Astrocyte (in vitro differentiated cells and primary cell): ENCODE results near the gene CTNNA3. TPM values are rescaled to one million over a fixed set of nuclear protein-coding genes. Genes with fewer than 3 reads are reported as not detected.

Experiments used
- DNase-seq: peaks from one replicate; pipeline ENCODE4 v3.0.0-alpha.2; 2010; ENCODE audit warnings: low read depth
- FAIRE-seq: peaks from 2 replicates; lab custom pipeline; 2011; peaks lifted over from hg19 to GRCh38; lab: Jason Lieb, UNC
- H2AFZ ChIP-seq: 2 replicates; pipeline ENCODE4 v1.6.0; 2012; ENCODE audit warnings: low read depth, low read length, inconsistent platforms
- H3K27ac ChIP-seq: 2 replicates; pipeline ENCODE4 v1.5.1; 2011; ENCODE audit warnings: low read depth, low read length, inconsistent platforms
- H3K27me3 ChIP-seq: 2 replicates; pipeline ENCODE4 v1.6.0; 2011; ENCODE audit warnings: low read length, inconsistent platforms; ENCODE audit not compliant: insufficient read depth
- H3K36me3 ChIP-seq: 2 replicates; pipeline ENCODE4 v1.5.1; 2011; ENCODE audit warnings: low read length, inconsistent platforms; ENCODE audit not compliant: insufficient read depth
- H3K4me1 ChIP-seq: 2 replicates; pipeline ENCODE4 v1.5.1; 2011; ENCODE audit warnings: low read length, inconsistent platforms; ENCODE audit not compliant: insufficient read depth
- H3K4me2 ChIP-seq: 2 replicates; pipeline ENCODE4 v1.6.0; 2012; ENCODE audit warnings: low read length, inconsistent platforms
- H3K4me3 ChIP-seq: 2 replicates; pipeline ENCODE4 v1.5.1; 2011; ENCODE audit warnings: low read depth, mild to moderate bottlenecking, low read length, inconsistent platforms; ENCODE audit not compliant: insufficient read depth
- H3K79me2 ChIP-seq: 2 replicates; pipeline ENCODE4 v1.6.0; 2012; ENCODE audit warnings: mild to moderate bottlenecking, low read length, inconsistent platforms; ENCODE audit not compliant: insufficient read depth
- H3K9ac ChIP-seq: 2 replicates; pipeline ENCODE4 v1.6.0; 2012; ENCODE audit warnings: mild to moderate bottlenecking, low read length, inconsistent platforms
- H3K9me3 ChIP-seq: 2 replicates; pipeline ENCODE4 v1.5.1; 2012; ENCODE audit warnings: low read depth, mild to moderate bottlenecking, low read length, inconsistent platforms; ENCODE audit not compliant: insufficient read depth
- H4K20me1 ChIP-seq: 2 replicates; pipeline ENCODE4 v1.6.0; 2012; ENCODE audit warnings: low read length, inconsistent platforms; ENCODE audit not compliant: insufficient read depth
- H3K27ac Mint-ChIP-seq: one replicate; pipeline ENCODE4 v1.8.0; 2021; ENCODE audit warnings: mild to moderate bottlenecking, mixed read lengths; ENCODE audit not compliant: unreplicated experiment
- H3K27me3 Mint-ChIP-seq: one replicate; pipeline ENCODE4 v1.8.0; 2021; ENCODE audit warnings: low read depth, mixed read lengths; ENCODE audit not compliant: unreplicated experiment
- H3K36me3 Mint-ChIP-seq: one replicate; pipeline ENCODE4 v1.8.0; 2021; ENCODE audit warnings: low read depth, mixed read lengths; ENCODE audit not compliant: unreplicated experiment
- H3K4me1 Mint-ChIP-seq: one replicate; pipeline ENCODE4 v1.8.0; 2021; ENCODE audit warnings: low read depth, mixed read lengths; ENCODE audit not compliant: unreplicated experiment
- H3K4me3 Mint-ChIP-seq: one replicate; pipeline ENCODE4 v1.8.0; 2021; ENCODE audit warnings: mild to moderate bottlenecking, moderate library complexity, mixed read lengths; ENCODE audit not compliant: unreplicated experiment
- H3K9me3 Mint-ChIP-seq: one replicate; pipeline ENCODE4 v1.8.0; 2021; ENCODE audit warnings: mild to moderate bottlenecking, mixed read lengths; ENCODE audit not compliant: unreplicated experiment
- EZH2 ChIP-seq: IDR thresholded peaks from 2 replicates; pipeline ENCODE4 v1.6.1; 2012; ENCODE audit warnings: mild to moderate bottlenecking, low read length, inconsistent platforms; ENCODE audit not compliant: insufficient read depth
- total RNA-seq: library from RNA; stranded (reverse); gene quantifications from 2 replicates; pipeline ENCODE4 v1.2.1, GENCODE V29; 2021
- TF ChIP-seq, protein P1 (sequence below): IDR thresholded peaks from 2 replicates; pipeline ENCODE4 v1.5.1; 2011; ENCODE audit warnings: low read depth, mild to moderate bottlenecking, inconsistent platforms, low read length, moderate library complexity; ENCODE audit not compliant: insufficient read depth

Gene CTNNA3
- total RNA-seq, 1 donor from 2014 or later = 0.73 TPM

DNA sequence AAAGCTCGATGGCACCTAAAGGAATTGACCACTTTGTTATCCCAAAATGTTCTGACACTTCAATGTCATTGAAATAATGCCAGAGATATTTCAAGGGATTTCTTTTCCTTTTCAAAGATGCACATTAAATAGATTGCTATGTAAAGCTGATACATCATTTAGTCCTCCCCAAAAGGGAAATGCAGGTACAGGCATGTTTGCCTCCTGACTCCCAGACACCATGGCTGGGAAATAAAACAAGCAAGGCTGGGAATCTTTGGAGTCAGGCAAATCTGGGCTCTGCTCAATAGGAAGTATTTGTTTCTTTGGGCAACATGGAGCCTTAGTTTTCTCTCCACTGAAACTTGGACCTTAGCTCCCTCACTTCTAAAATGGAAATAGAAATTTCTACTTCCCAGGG is 1000.9 kb downstream of the CTNNA3 start:
- no peaks in the 10 kb centered on the region for H3K9me3 ChIP-seq
- H3K9me3 Mint-ChIP-seq = peaks cover 9% of the 10 kb centered on the region
- H3K36me3 Mint-ChIP-seq = no peaks in the 10 kb centered on the region
- FAIRE-seq (no peak), DNase-seq (no peak)
- H3K4me1 ChIP-seq = no peaks in the 10 kb centered on the region
- H3K27ac ChIP-seq = no peak overlapping the region
- H3K4me2 ChIP-seq = no peak overlapping the region
- no peak overlapping the region for H3K9ac ChIP-seq
- no peak overlapping the region for H3K4me3 ChIP-seq
- H3K36me3 ChIP-seq = no peaks in the 10 kb centered on the region
- no peaks in the 10 kb centered on the region for H3K27me3 Mint-ChIP-seq
- no peak overlapping the region for H3K27ac Mint-ChIP-seq
- H4K20me1 ChIP-seq = no peaks in the 10 kb centered on the region
- H3K27me3 ChIP-seq = no peaks in the 10 kb centered on the region
- H3K79me2 ChIP-seq = no peaks in the 10 kb centered on the region
- H3K4me3 Mint-ChIP-seq = no peak overlapping the region
- no peaks in the 10 kb centered on the region for H3K4me1 Mint-ChIP-seq
- H2AFZ ChIP-seq = no peak overlapping the region
- TF ChIP-seq EZH2 = no peak

DNA sequence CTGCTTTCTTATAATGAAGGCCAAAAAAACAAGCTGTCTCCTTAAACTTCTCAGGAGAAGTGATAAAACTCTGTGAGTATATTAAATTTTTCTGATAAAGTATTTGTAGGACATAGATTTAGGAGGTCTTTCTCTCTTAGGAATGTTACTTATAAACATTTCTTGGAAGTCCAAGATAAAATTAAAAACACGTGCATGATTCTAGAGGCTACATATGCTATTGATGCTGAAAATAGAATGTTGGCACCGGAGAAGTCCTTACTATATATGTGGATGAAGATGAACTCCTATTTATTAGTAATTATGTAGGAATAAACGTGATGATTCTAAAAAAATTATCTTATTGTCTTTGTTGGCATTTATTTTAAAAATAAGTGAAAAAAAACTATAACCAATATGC is 1011.4 kb downstream of the CTNNA3 start:
- Histone ChIP-seq H3K27me3 (no peaks in the 10 kb centered on the region), H3K4me1 (no peaks in the 10 kb centered on the region), H3K27ac (no peak overlapping the region), H3K4me2 (no peak overlapping the region), H4K20me1 (no peaks in the 10 kb centered on the region), H3K9ac (no peak overlapping the region), H3K36me3 (no peaks in the 10 kb centered on the region), H3K9me3 (no peaks in the 10 kb centered on the region), H3K4me3 (no peak overlapping the region), H2AFZ (no peak overlapping the region), H3K79me2 (no peaks in the 10 kb centered on the region)
- no peaks in the 10 kb centered on the region for H3K9me3 Mint-ChIP-seq
- H3K36me3 Mint-ChIP-seq = no peaks in the 10 kb centered on the region
- FAIRE-seq (no peak), DNase-seq (no peak)
- no peak for TF ChIP-seq EZH2
- TF ChIP-seq, protein P1, sequence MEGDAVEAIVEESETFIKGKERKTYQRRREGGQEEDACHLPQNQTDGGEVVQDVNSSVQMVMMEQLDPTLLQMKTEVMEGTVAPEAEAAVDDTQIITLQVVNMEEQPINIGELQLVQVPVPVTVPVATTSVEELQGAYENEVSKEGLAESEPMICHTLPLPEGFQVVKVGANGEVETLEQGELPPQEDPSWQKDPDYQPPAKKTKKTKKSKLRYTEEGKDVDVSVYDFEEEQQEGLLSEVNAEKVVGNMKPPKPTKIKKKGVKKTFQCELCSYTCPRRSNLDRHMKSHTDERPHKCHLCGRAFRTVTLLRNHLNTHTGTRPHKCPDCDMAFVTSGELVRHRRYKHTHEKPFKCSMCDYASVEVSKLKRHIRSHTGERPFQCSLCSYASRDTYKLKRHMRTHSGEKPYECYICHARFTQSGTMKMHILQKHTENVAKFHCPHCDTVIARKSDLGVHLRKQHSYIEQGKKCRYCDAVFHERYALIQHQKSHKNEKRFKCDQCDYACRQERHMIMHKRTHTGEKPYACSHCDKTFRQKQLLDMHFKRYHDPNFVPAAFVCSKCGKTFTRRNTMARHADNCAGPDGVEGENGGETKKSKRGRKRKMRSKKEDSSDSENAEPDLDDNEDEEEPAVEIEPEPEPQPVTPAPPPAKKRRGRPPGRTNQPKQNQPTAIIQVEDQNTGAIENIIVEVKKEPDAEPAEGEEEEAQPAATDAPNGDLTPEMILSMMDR = no peak
- no peak overlapping the region for H3K27ac Mint-ChIP-seq
- H3K27me3 Mint-ChIP-seq = no peaks in the 10 kb centered on the region
- H3K4me1 Mint-ChIP-seq = no peaks in the 10 kb centered on the region
- no peak overlapping the region for H3K4me3 Mint-ChIP-seq

GRCh38 chr10:66680886-66681285 is 1015.1 kb downstream of the CTNNA3 start:
- no peaks in the 10 kb centered on the region for H3K4me1 ChIP-seq
- Mint-ChIP-seq H3K27me3 (no peaks in the 10 kb centered on the region), H3K9me3 (no peaks in the 10 kb centered on the region), H3K27ac (no peak overlapping the region), H3K4me1 (no peaks in the 10 kb centered on the region), H3K4me3 (no peak overlapping the region), H3K36me3 (no peaks in the 10 kb centered on the region)
- H3K27ac ChIP-seq = no peak overlapping the region
- DNase-seq = no peak
- no peaks in the 10 kb centered on the region for H3K36me3 ChIP-seq
- no peak overlapping the region for H2AFZ ChIP-seq
- H3K4me3 ChIP-seq = no peak overlapping the region
- no peaks in the 10 kb centered on the region for H4K20me1 ChIP-seq
- TF ChIP-seq EZH2 = no peak
- TF ChIP-seq, protein P1 = no peak
- H3K9me3 ChIP-seq = no peaks in the 10 kb centered on the region
- H3K4me2 ChIP-seq = no peak overlapping the region
- H3K79me2 ChIP-seq = no peaks in the 10 kb centered on the region
- FAIRE-seq = no peak
- H3K9ac ChIP-seq = no peak overlapping the region
- H3K27me3 ChIP-seq = no peaks in the 10 kb centered on the region
